Epidermal melanocyte (primary cell): ENCODE measurements around the gene LHFPL4.
"Not testable (repeated sequence)": the region's sequence is repeated elsewhere in the genome, so short reads cannot be mapped to it uniquely, and the experiment has no call there.

Experiments
- DNase-seq: peaks from one replicate; pipeline ENCODE4 v3.0.0; 2011; ENCODE audit warnings: low spot score; ENCODE audit not compliant: insufficient read length

Gene LHFPL4

GRCh38 chr3:9542182-9542581, 11.4 kb downstream of the LHFPL4 start:
- DNase-seq: no peak

- DNase-seq: no peak
These were observed 17.4 kb downstream of the LHFPL4 start for GRCh38 chr3:9536212-9536611.

GRCh38 chr3:9534429-9534828, 19.2 kb downstream of the LHFPL4 start:
- no peak for DNase-seq

GRCh38 chr3:9525078-9525477, 28.5 kb downstream of the LHFPL4 start:
- DNase-seq: no peak

- DNase-seq: no peak
These were observed 38.7 kb downstream of the LHFPL4 start for GRCh38 chr3:9514956-9515355.

- no peak for DNase-seq
These were observed 39.3 kb downstream of the LHFPL4 start for GRCh38 chr3:9514306-9514705.

- no peak for DNase-seq
These were observed 41.1 kb downstream of the LHFPL4 start for GRCh38 chr3:9512456-9513045.

GRCh38 chr3:9508781-9509180, 44.8 kb downstream of the LHFPL4 start:
- DNase-seq: no peak

GRCh38 chr3:9507586-9508578, 45.7 kb downstream of the LHFPL4 start:
- no peak for DNase-seq

GRCh38 chr3:9503283-9503682, 50.3 kb downstream of the LHFPL4 start:
- DNase-seq: peak; percentile 42

- no peak for DNase-seq
These were observed 52.4 kb downstream of the LHFPL4 start for GRCh38 chr3:9501226-9501625.

GRCh38 chr3:9500108-9501050, 53.2 kb downstream of the LHFPL4 start:
- DNase-seq: peak; percentile 50

- no peak for DNase-seq
These were observed 54.0 kb downstream of the LHFPL4 start for GRCh38 chr3:9499455-9500107.

- DNase-seq: no peak
These were observed 54.8 kb downstream of the LHFPL4 start for GRCh38 chr3:9498781-9499180.

- no peak for DNase-seq
These were observed 55.6 kb downstream of the LHFPL4 start for GRCh38 chr3:9497821-9498565.

- DNase-seq: no peak
These were observed 56.7 kb downstream of the LHFPL4 start for GRCh38 chr3:9496893-9497292.

- not testable (repeated sequence) for DNase-seq
These were observed 59.6 kb downstream of the LHFPL4 start for GRCh38 chr3:9494036-9494435.

- DNase-seq: no peak
These were observed 62.1 kb downstream of the LHFPL4 start for GRCh38 chr3:9491506-9491905.

GRCh38 chr3:9485248-9485647, 68.4 kb downstream of the LHFPL4 start:
- no peak for DNase-seq

GRCh38 chr3:9480265-9480664, 73.4 kb downstream of the LHFPL4 start:
- no peak for DNase-seq
